Neuron (in vitro differentiated cells): Measurements from ENCODE around the gene CPA2.

Experiments used
- H2AFZ ChIP-seq: one replicate; pipeline ENCODE4 v1.6.1; 2013; ENCODE audit warnings: low read depth, mild to moderate bottlenecking, inconsistent platforms, low read length, moderate library complexity
- H3K27me3 ChIP-seq: one replicate; pipeline ENCODE4 v1.6.1; 2013; ENCODE audit warnings: low read length; ENCODE audit not compliant: insufficient read depth
- H3K36me3 ChIP-seq: one replicate; pipeline ENCODE4 v1.6.1; 2013; ENCODE audit warnings: low read length; ENCODE audit not compliant: insufficient read depth
- H3K4me1 ChIP-seq: one replicate; pipeline ENCODE4 v1.6.1; 2013; ENCODE audit warnings: low read length; ENCODE audit not compliant: insufficient read depth
- H3K4me3 ChIP-seq: 2 replicates; pipeline ENCODE4 v1.5.1; 2013; ENCODE audit warnings: mild to moderate bottlenecking, low read length, moderate library complexity
- H3K9me3 ChIP-seq: one replicate; pipeline ENCODE4 v1.6.1; 2013; ENCODE audit warnings: low read length

Gene CPA2

DNA sequence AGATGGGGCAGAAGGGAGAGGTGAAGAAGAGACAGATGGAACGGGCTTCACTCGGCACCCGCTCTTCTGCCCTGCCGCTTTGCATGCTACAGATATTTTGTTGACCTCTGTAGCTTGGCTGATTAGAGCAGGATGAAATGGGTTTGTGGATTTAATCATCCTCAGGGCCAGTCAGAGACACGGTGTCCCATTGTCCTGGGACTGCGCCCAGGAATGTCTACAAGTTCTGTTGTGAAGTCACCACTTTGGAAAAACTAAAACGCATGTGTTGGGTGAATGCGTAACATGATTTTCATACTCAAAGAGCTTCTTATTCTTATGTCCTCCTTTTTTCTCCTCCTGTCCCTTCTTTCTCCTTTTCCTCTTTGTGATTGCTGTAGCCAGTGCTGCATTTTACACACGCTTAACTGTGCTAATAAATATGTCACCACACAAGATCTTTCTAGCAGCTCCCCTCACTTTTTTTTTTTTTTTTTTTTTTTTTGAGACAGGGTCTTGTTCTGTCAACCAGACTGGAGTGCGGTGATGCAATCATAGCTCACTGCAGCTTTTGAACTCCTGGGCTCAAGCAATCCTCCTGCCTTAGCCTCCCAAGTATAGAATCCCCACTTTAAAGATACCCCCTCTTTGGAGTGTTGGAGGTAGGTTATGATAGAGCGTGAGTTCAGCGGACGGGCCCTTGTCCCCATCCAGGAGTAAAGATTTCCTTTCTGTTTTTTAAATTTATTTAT is 29.7 kb downstream of the CPA2 start:
- Histone ChIP-seq H2AFZ (no peak overlapping the region), H3K36me3 (no peaks in the 10 kb centered on the region), H3K4me1 (peaks cover 21% of the 10 kb centered on the region), H3K9me3 (peaks cover 1% of the 10 kb centered on the region), H3K27me3 (no peaks in the 10 kb centered on the region), H3K4me3 (no peak overlapping the region)

DNA sequence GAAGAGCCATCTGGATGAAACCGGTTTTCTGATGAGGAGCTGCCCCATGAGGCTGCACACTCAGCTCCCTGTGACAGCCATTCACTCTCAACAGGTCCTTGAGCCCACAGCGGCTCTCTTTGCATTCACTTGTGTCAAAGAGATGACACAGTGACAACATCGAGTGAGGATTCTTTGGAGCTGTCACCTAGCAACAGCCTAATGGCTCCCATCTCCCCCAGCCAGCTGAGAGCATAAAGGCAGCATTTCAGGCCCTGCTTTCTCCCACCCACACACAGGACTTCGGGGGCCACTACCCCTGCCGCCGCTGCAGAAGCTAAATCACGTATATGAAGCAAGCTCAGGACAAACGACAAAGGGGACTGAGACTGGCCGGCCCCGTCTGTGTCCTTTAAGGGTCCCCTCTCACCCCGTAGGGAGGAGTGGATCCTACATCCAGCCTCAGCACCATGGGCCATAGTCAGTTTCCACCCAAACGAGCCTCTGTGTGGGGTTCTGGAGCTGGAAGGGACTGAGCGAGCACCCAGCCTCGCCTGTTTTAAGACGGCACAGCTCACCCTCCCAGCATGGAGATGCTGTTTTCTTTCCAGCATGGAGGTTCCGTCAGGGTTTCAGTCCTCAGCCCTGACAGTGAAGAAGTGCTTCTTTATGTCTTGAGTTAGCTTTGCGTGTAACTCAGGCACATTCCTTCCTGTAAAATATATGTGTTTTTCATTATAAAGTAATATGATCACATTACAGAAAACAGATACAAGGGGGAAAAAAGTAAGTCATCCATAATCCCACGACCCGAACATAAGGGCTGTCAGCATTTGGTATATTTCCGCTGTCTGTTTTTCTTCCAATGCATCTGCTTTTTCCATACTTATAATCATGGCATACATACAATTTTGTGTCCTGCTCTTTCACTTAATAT is 31.2 kb downstream of the CPA2 start:
- Histone ChIP-seq H3K36me3 (no peaks in the 10 kb centered on the region), H3K9me3 (peaks cover 2% of the 10 kb centered on the region), H2AFZ (peak overlapping the region; percentile 40), H3K4me3 (no peak overlapping the region), H3K27me3 (no peaks in the 10 kb centered on the region), H3K4me1 (peaks cover 20% of the 10 kb centered on the region)

DNA sequence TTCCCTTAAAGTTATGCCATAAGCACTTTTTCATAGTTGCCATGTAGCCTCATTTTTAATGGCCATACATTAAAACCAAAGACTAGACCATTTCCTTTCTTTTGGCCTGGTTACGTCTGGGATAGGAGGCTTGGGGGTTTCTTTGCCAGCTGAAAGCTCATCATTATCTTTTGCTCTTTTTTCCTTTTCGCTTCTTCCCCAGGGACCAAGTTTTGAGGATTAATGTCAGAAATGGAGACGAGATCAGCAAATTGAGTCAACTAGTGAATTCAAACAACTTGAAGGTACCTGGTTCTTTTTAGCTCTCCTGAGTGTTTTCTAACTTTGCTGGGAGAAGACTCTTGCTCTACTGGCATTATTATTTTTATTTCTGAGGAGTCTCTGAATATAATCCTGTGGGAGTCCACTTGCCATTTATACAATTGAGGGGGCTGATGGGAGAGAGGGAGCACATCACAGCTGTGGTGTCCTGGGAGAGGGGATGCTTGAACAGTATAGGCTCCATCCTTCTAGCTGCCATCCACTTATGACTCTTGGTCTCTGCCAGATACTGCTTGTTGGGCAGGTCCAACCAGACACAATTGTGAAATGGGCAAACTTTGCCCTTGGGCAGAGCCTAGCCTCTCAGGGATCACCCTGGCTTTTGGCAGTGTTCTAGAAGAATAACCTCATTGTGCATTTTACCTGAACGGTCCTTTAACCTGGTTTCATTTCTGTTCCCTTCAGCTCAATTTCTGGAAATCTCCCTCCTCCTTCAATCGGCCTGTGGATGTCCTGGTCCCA is 32.1 kb downstream of the CPA2 start:
- Histone ChIP-seq H3K27me3 (no peaks in the 10 kb centered on the region), H3K4me3 (no peak overlapping the region), H2AFZ (no peak overlapping the region), H3K36me3 (no peaks in the 10 kb centered on the region), H3K9me3 (peaks cover 2% of the 10 kb centered on the region), H3K4me1 (peaks cover 18% of the 10 kb centered on the region)

DNA sequence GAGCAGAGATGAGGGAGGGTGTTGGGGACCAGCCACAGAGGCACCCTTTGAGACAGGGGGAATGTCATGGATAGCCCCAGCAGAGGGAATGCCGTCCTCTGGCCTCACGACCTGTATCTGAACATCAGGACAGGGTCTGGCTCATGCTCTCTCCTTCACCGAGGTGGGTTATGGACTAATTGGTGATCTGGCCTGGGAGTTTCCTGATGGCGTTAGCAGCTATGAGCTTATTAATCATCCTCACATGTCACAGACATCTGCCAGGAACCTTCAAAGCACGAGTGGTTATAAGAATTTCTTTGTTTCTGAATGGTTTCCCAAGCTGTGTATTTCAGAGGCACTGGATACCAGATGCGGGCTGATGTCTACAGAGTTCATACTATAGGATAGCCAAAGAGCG is 33.2 kb downstream of the CPA2 start:
- no peaks in the 10 kb centered on the region for H3K36me3 ChIP-seq
- H3K27me3 ChIP-seq, result no peaks in the 10 kb centered on the region
- H3K4me3 ChIP-seq, result no peak overlapping the region
- H3K9me3 ChIP-seq, result peaks cover 2% of the 10 kb centered on the region
- peaks cover 18% of the 10 kb centered on the region for H3K4me1 ChIP-seq
- H2AFZ ChIP-seq, result no peak overlapping the region

DNA sequence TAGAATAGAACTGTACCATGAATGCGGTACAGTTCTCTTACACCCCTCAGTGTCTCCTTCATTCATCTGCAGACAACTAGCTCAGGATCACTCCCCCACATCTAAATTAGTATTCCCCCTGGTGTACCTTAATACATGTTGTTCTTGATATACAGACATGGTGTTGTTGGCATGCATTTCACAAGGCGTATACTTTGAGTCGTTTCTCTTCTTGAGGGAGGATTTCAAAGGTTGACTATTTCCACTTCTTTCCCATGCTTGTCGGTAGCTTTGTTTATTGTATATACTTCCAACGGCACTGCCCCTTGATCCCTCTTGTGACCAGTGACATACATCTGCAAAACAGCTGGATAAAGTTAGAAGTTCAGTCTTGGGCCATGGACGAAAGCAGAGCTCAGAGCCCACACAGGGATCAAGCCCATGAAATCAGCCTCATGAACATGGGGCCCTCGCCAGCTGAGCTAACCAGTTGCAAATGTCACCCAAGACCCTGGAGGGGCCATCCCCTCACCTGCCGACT is 34.9 kb downstream of the CPA2 start:
- Histone ChIP-seq H2AFZ (no peak overlapping the region), H3K4me1 (peaks cover 18% of the 10 kb centered on the region), H3K36me3 (no peaks in the 10 kb centered on the region), H3K27me3 (no peaks in the 10 kb centered on the region), H3K9me3 (peaks cover 2% of the 10 kb centered on the region), H3K4me3 (no peak overlapping the region)

DNA sequence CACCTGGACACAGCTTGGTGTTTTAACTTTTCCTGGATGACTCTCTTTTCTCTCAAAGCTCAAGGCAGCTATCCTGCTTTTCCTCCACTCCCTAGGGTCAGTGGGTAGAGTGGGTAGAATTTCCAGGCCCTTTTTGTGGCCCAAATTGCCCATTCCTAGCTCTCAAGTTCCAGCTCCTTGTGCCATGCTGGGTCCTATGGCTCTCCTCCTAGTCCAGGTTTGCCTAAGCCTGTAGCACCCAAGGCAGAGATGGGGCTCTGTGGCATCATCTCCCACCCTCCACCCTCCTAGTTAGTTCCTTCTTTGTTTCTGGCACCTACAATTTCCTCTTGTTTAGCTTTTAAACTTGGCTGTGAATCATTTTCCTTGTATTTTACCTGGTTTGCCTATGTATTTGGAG is 36.0 kb downstream of the CPA2 start:
- H3K9me3 ChIP-seq, result peaks cover 2% of the 10 kb centered on the region
- H3K4me1 ChIP-seq, result peaks cover 12% of the 10 kb centered on the region
- no peak overlapping the region for H2AFZ ChIP-seq
- H3K36me3 ChIP-seq, result no peaks in the 10 kb centered on the region
- H3K4me3 ChIP-seq, result no peak overlapping the region
- H3K27me3 ChIP-seq, result no peaks in the 10 kb centered on the region

DNA sequence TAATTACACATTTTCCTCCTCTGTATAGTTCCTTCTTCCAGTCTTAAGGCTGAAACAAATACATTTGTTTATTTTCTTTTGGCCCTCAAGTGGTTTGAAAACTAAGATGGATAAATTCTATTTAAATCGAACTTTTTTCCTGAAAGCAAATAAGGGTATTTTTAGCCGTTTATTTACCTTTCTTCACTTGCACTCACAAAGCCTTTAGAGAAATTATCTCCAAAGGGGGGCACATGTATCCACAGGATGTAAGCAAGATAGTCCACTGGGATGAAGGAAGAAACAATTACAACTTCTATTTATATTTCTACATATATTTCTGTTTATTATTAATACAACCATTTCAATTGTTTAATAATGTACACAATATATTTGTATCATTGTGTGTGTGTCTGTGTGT is 36.5 kb downstream of the CPA2 start:
- Histone ChIP-seq H3K27me3 (no peaks in the 10 kb centered on the region), H3K4me1 (peaks cover 7% of the 10 kb centered on the region), H2AFZ (no peak overlapping the region), H3K4me3 (no peak overlapping the region), H3K36me3 (no peaks in the 10 kb centered on the region), H3K9me3 (peaks cover 2% of the 10 kb centered on the region)

DNA sequence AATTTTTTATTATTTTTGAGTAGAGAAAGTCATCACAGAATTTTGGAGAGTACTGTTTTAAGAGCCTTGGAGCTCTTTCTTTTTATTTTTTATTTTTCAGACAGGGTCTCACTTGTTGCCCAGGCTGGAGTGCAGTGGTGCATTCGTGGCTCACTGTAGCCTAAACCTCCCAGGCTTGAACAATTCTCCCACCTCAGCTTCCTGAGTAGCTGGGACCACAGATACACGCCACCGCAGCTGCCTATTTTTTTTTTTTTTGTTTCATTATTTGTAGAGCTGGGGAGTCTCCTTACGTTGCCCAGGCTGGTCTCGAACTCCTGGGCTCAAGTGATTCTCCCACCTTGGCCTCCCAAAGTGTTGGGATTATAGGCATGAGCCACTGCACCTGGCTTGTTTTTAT is 36.9 kb downstream of the CPA2 start:
- no peaks in the 10 kb centered on the region for H3K36me3 ChIP-seq

DNA sequence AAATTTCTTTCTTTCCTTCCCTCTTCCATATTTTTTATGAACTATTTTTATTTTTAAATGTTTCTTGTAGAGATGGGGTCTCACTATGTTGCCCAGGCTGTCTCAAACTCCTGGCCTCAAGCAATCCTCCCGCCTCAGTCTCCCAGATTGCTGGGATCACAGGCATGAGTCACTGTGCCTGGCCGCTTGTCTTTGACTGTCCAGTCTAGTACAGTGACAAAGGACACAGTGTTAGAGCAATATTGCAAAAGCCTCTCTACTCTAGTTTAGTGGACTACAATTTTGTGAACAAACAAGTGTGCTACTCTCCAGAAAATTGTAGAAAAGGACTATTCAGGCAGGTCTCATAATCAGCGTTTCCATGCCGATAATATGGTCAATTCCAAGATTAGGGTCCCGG is 37.3 kb downstream of the CPA2 start:
- Histone ChIP-seq H2AFZ (no peak overlapping the region), H3K27me3 (no peaks in the 10 kb centered on the region), H3K9me3 (peaks cover 2% of the 10 kb centered on the region), H3K36me3 (no peaks in the 10 kb centered on the region), H3K4me1 (no peaks in the 10 kb centered on the region), H3K4me3 (no peak overlapping the region)

More for the DNA sequence above, 36.9 kb downstream of the CPA2 start:
- no peak overlapping the region for H3K4me3 ChIP-seq
- peaks cover 2% of the 10 kb centered on the region for H3K9me3 ChIP-seq
- H3K4me1 ChIP-seq, result peaks cover 3% of the 10 kb centered on the region
- no peak overlapping the region for H2AFZ ChIP-seq
- H3K27me3 ChIP-seq, result no peaks in the 10 kb centered on the region

DNA sequence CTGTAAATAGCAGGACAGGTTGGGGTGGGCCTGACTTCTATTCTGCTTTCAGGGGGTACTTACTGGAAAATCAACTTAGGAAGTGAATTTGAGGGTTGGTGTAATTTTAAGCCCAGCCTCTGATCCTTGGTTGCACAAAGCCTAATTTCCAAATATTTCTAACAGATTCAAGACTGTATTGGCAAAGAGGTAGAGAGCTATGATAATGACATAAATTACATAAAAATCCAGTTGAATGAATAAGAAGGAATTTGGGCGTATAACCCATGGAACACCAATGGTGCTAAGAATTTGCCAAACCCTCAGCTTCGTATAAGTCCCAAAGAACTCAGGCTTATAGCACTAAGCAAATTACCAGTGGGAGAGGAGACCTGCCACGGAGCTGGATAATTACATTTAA is 38.2 kb downstream of the CPA2 start:
- no peak overlapping the region for H3K4me3 ChIP-seq

DNA sequence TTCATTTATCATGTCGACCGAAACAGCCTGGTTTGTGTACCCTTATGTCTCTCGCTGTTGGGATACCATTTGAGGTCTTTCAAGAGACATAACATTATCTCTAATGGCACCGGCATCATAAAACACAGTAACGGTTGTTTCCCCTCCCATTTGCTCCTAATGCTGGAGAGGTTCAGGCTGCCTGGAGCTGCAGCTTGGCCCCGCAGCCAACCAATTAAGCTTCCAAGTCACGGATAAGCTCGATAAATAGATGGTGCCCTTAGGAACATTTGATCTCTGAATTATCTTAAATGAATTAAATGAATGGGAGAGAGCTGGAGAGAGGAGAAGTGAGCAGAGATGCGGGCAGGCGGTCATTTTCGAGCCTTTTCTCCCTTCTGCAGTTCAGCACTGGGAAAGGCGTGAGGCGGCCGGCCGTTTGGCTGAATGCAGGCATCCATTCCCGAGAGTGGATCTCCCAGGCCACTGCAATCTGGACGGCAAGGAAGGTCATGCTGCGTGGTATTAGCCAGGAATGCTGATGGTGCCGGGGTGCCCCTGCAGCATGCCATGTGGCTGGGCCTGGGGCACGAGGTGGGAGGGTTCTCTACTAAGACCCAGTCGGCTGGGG is 38.9 kb downstream of the CPA2 start:
- H3K27me3 ChIP-seq, result no peaks in the 10 kb centered on the region
- H3K9me3 ChIP-seq, result peaks cover 2% of the 10 kb centered on the region
- H3K36me3 ChIP-seq, result no peaks in the 10 kb centered on the region
- H2AFZ ChIP-seq, result no peak overlapping the region
- no peaks in the 10 kb centered on the region for H3K4me1 ChIP-seq
- H3K4me3 ChIP-seq, result no peak overlapping the region

More for the DNA sequence above, 38.2 kb downstream of the CPA2 start:
- Histone ChIP-seq H3K27me3 (no peaks in the 10 kb centered on the region), H2AFZ (no peak overlapping the region), H3K9me3 (peaks cover 2% of the 10 kb centered on the region), H3K4me1 (no peaks in the 10 kb centered on the region), H3K36me3 (no peaks in the 10 kb centered on the region)

DNA sequence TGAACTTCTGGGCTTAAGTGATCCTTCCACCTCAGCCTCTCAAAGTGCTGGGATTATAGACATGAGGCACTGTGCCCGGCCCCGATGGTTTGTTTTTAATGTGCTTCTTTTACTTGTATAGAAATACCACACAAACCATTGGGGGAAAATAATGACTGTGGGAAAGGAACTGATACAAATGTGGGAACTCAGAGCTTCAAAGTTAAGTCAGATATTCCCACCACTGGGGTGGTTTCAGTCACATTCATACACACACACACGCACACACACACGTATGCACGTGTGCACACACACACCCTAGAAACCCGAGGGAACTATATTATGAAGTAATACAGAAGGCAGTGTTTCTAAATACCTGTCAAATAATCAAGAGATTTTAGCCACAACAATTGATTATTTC is 43.3 kb downstream of the CPA2 start:
- Histone ChIP-seq H3K27me3 (no peaks in the 10 kb centered on the region), H3K36me3 (no peaks in the 10 kb centered on the region), H3K4me1 (no peaks in the 10 kb centered on the region), H3K9me3 (no peaks in the 10 kb centered on the region), H3K4me3 (no peak overlapping the region), H2AFZ (no peak overlapping the region)
